GM12864 (cell line): ENCODE data around the gene SBSN.
"Not testable (repeated sequence)": the region's sequence is repeated elsewhere in the genome, so short reads cannot be mapped to it uniquely, and the experiment has no call there.

Experiments used
- DNase-seq: peaks from one replicate; pipeline ENCODE4 v3.0.0-alpha.2; 2011; ENCODE audit warnings: low read depth
- H3K4me3 ChIP-seq: 2 replicates; pipeline ENCODE4 v1.5.1; 2011; ENCODE audit warnings: mild to moderate bottlenecking, low read depth, low read length, control low read depth
- CTCF ChIP-seq: IDR thresholded peaks from 2 replicates; pipeline ENCODE4 v1.5.1; 2011; ENCODE audit warnings: low read depth, mild to moderate bottlenecking, moderate library complexity, low read length, control low read depth, inconsistent platforms; ENCODE audit errors: missing control alignments

The SBSN gene

GRCh38 chr19:35486268-35486708 is 41.8 kb downstream of the SBSN start:
- no peak for TF ChIP-seq CTCF
- no peak overlapping the region for H3K4me3 ChIP-seq
- DNase-seq, result no peak

- TF ChIP-seq CTCF, result no peak
- peak; percentile 95 for DNase-seq
- H3K4me3 ChIP-seq, result no peak overlapping the region
Observed at GRCh38 chr19:35484252-35485036, 43.7 kb downstream of the SBSN start.

- no peak for TF ChIP-seq CTCF
- H3K4me3 ChIP-seq, result no peak overlapping the region
Observed at GRCh38 chr19:35483089-35483488, 45.0 kb downstream of the SBSN start.

GRCh38 chr19:35478794-35479677 is 49.1 kb downstream of the SBSN start:
- DNase-seq, result no peak
- TF ChIP-seq CTCF, result no peak
- H3K4me3 ChIP-seq, result no peak overlapping the region

More at GRCh38 chr19:35483089-35483488, 45.0 kb downstream of the SBSN start:
- DNase-seq, result no peak

- no peak overlapping the region for H3K4me3 ChIP-seq
- TF ChIP-seq CTCF, result peak; percentile 50
- DNase-seq, result no peak
Observed at GRCh38 chr19:35476149-35476548, 52.0 kb downstream of the SBSN start.

- DNase-seq, H3K4me3 ChIP-seq: not testable (repeated sequence)
Observed at GRCh38 chr19:35474594-35474993, 53.5 kb downstream of the SBSN start.

- no peak for TF ChIP-seq CTCF
Observed at GRCh38 chr19:35474104-35474503, 54.0 kb downstream of the SBSN start.

More at GRCh38 chr19:35474104-35474503, 54.0 kb downstream of the SBSN start:
- DNase-seq, result no peak
- H3K4me3 ChIP-seq, result no peak overlapping the region
